Stimulated activated CD4-positive, alpha-beta T cell treated with anti-CD3 and anti-CD28 coated beads, Interleukin-4, amount 100 ng/mL, for 24 hours (primary cell): ENCODE data around the gene BIN2.
"Not testable (repeated sequence)": the region's sequence is repeated elsewhere in the genome, so short reads cannot be mapped to it uniquely, and the experiment has no call there.

Source experiments
- DNase-seq: peaks from one replicate; pipeline ENCODE4 v3.0.0-alpha.2; 2020

Gene BIN2

DNA sequence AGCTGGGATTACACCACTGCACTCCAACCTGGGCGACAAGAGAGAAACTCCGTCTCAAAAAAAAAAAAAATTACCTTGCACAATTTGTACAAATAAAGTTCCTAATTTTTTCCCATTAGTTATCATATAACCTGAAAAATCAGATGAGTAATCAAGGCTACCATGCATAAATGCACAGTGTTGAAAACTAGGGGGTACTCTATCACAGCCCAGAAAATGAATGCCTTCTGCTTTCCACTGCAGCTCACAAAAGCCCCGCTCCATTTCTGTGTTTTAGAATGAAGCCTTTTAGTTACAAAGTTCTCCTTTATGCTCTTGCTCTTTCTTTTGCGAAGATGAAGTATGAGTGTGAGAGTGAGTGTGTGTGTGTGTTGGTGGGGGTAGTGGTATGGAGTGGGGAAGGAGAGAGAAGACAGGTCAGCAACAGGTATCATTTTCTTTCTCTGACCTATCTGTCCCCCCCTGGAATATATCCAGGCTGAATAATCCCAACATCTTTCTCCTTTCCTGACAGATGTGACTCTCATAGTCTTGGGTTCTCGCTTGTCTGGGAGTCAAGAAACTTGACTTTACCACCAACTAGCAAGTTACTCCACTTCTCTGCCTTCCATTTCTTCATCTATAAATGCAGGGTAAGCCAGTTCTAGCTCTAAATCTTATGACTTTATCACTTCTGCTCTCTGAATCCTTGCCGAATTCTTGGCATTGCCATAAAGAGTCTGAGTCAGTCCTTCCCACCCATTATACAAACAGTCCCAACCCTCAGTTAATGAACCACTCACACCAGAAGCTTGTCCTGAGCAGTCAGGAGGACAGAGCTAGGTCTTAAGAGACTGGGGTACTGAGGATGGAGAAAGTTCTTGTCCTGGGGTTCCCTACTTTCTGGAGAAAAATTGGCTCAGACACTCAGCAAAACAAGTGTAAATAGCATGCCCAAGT is 16.1 kb downstream of the BIN2 start:
- DNase-seq, result no peak

DNA sequence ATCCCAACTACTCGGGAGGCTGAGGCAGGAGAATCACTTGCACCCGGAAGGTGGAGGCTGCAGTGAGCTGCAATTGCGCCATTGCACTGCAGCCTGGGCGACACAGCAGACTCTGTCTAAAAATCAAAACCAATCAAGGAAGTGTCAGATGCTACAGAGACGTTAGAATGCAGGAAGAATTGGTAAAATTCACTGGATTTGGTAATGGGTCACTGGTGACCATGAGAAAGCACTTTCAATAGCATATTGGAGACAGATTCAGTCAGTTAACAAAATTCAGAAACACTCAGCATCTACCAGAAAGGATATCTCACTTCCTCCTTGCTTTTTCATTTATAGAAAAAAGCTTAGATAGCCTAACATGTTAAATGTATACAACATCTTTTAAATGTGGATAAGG is 17.5 kb downstream of the BIN2 start:
- DNase-seq, result no peak

- DNase-seq, result not testable (repeated sequence)
Measured at GRCh38 chr12:51300768-51301167, 23.2 kb downstream of the BIN2 start.

DNA sequence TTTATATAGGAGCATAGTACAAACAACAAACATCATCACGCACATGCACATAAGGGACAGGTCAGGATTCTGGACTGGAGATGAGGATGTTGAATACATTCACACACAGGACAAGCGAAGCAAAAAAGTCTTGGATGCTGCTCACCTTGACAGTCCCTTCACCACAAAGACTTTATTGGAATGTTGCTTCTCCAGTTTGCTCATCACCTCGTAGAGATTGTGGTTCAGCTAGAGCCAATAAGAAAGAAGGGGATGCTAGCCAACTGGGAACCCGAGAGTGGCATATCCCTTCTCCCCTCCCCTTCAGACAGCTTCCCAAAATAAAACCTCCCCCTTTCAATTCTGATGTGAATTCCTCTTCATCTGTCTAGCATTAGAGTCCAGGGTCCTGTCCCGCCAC is 28.3 kb downstream of the BIN2 start:
- no peak for DNase-seq

DNA sequence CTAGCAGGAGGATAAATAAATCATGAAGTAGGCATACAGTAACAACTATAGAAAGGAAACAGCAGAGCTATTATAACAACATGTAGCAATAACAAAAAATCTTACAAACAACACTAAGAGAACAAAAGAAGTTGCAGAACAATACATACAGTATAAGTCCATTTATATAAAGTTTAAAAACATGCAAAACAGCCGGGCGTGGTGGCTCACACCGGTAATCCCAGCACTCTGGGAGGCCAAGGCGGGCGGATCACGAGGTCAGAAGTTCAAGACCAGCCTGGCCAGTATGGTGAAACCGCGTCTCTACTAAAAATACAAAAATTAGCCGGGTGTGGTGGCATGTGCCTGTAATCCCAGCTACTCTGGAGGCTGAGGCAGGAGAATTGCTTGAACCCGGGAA is 29.9 kb downstream of the BIN2 start:
- DNase-seq, result not testable (repeated sequence)

- no peak for DNase-seq
Measured at GRCh38 chr12:51293696-51294095, 30.3 kb downstream of the BIN2 start.

DNA sequence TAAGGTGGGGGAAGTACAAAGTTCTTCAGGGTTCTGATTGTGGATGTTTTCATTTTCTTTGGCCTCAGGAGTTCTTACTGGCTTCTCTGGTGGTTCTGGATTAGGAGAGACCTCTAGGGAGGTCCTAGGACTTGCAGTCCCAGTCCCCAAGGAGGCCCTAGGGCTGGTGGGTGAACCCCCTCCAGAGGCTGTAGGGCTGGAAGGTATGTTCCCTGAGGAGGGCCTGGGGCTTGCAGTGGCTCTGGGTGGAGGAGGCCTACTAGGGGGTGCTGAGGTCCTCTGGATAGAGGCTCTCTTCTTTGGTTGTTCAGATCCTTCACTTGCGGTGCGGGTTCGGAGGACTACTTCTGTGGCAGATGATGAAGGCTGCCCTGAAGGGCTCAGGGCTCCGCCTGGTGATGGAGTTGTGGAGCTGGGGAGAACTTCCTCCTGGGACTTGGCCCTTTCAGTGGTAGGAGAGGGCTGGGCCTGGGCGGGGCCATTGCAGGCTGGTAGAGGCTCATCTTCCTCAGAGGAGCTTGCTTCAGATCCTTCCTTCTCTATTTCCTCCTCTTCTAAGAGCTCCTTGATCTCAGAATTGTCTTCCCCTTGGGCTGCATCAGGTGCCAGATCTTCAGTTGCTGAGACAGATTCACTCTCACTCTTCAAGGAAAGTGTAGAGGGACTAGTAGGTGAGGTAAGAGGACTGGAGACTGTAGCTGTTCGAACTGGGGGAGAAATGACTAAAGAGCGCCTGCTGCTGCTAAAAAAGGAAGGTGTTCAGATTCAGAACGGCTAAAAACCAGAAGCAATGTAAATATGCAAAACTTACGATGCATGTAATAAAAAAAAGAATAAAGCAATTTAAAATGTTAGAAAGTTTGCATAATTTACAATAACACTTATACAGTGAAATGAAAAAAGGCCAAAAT is 32.1 kb downstream of the BIN2 start:
- not testable (repeated sequence) for DNase-seq

GRCh38 chr12:51285843-51286242 is 38.1 kb downstream of the BIN2 start:
- no peak for DNase-seq

- DNase-seq, result no peak
Measured at GRCh38 chr12:51281202-51281924, 42.6 kb downstream of the BIN2 start.

GRCh38 chr12:51275088-51275487 is 48.9 kb downstream of the BIN2 start:
- no peak for DNase-seq

DNA sequence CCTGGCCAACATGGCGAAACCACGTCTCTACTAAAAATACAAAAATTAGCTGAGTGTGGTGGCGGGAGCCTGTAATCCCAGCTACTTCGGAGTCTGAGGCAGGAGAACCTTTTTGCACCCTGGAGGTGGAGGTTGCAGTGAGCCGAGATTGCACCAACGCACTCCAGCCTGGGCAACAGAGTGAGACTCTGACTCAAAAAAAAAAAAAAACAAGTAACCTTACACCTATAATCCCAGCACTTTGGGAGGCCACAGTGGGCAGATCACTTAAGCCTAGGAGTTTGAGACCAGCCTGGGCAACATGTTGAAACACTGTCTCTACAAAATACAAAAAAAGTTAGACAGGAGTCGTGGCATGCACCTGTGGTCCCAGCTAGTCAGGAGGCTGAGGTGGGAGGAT is 51.2 kb downstream of the BIN2 start:
- DNase-seq, result not testable (repeated sequence)

- DNase-seq, result no peak
Measured at GRCh38 chr12:51270951-51271518, 52.9 kb downstream of the BIN2 start.

DNA sequence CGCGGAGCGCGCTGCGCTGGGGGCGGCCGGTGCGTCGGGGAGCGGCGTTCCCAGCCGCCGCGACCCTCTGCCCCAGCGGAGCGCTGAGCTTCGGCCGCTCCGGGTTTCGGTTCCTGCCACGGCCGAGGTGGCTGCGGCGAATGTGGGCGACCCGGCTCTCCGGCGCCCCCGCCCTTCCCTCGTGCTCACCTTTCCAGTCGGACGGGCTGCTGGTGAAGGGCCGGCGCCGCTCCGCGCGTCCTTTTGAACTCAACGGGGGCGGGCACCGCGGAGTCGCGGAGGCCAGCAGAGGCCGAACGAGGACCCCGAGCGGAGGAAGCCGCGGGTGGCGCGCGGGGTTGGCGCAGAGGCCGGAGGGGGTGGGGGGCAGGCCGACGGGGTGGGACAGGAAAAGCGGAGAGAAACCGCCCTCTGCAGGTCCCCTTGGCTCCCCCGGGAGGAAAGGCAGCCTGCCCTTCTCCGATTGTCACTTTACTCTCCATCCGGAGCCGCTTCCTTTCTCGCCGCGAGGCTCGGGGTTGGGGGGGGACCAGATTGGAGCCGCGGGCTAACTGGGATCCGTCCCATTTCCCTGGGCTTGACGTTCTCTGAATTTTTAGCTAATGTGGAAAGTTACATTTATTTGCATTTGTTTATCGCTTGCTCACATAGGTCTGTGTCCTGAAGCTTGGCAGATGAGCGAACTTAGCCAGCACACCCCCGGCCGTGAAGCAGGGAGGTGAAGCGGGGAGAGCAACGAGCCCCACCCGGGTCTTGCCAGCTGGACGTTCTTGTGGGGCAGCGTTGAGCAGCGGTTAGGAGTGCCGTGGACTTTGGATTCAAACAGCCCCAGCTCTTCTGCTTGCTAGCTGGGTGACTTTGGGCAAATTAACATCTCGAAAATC is 53.7 kb downstream of the BIN2 start, which contains the start of gene SMAGP:
SMAGP (minus strand) TSS at position 349 of the 884 bp plus-strand sequence. CDS start 1,137 bp downstream, outside the sequence.
- DNase-seq, result peak; percentile 32

DNA sequence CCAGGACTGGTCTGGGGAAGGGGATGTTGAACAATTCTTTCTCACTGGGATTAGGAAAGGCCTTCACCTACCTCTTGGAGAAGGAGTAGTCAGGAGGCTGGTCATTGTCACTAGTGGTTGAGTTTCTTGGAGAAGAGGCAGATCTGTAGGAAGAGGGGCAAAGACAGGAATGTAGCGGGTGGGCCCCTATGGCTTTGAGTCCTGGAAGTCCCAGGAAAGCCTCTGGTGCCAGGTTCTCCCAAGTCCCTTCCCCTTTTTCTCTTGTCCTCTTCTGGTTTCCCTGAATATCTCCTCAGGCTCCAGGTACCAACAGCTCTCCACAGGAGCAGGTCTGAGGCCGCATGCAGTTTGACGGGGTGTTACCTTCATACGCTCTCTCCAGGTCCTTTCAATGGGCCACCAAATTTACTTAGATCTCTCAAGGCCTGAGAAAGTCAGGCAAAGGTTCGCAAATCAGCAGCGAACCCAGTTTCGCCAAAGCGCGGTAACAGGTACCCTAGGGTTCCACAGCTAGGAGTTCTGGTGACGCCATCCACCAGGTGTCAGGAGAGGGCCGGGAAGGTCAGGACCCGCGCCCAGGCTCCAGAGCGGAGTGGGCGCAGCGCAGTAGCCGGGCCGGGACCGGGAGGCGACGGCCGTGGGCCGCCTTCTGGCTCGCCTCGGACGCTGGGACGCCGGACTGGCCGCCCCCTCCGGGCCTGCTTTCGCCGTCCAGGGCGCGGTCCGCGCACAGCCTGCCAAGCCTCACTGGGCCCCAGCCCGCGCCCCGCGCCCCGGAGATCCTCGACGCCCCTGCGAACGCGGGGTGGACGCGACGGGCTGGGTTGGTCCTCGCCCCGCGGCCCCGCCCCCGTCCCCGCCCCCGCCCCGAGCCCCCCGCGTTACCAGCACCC is 54.6 kb downstream of the BIN2 start:
- peak; percentile 59 for DNase-seq

GRCh38 chr12:51265024-51265423 is 59.0 kb downstream of the BIN2 start:
- DNase-seq, result no peak

DNA sequence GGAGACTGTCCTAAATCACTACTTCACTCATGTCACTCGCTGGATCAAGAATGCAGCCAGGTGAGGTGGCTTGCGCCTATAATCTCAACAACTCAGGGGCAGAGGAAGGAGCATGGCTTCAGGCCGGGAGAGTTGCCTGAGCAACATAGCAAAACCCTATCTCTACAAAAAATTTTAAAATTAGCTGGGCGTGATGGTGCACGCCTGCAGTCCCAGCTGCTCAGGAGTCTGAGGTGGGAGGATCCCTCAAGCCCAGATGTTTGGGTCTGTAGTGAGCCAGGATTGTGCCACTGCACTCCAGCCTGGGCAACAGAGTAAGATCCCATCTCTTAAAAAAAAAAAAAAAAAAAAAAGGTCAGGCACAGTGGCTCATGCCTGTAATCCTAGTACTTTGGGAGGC is 59.7 kb downstream of the BIN2 start:
- no peak for DNase-seq

- DNase-seq, result no peak
Measured at GRCh38 chr12:51263341-51263740, 60.6 kb downstream of the BIN2 start.

DNA sequence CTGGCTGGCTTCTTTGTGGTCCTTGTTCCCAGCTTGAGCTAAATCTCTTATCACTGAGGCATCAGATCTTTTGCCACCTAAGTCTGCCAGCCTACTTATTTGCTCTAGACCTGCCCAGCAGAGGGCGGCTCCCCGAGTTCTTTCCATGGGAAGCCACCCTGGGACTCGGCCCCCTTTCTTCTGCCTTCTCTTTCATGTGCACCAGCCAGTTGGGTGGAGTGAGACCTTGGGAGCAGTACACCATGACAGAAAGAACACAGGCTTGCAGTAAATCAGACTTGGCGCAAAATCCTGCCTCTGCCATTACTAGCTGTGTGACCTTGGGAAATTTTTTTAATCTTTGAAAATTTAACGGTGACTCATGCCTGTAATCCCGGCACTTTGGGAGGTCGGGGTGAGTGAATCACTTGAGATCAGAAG is 61.2 kb downstream of the BIN2 start:
- no peak for DNase-seq

DNA sequence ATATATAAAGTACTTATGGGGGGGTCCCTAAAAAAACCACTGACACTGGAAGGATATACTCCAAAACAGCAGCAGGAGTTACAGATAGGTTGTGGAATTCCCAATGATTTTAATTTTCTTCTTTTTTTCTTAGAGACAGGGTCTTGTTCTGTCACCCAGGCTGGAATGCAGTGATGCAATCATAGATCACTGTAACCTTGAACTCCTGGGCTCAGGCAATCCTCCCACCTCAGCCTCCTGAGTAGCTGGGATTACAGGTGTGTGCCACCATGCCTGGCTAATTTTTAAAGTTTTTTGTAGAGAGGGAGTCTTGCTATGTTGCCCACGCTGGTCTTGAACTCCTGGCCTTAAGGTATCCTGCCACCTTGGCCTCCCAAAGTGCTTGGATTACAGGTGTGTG is 64.4 kb downstream of the BIN2 start:
- not testable (repeated sequence) for DNase-seq

DNA sequence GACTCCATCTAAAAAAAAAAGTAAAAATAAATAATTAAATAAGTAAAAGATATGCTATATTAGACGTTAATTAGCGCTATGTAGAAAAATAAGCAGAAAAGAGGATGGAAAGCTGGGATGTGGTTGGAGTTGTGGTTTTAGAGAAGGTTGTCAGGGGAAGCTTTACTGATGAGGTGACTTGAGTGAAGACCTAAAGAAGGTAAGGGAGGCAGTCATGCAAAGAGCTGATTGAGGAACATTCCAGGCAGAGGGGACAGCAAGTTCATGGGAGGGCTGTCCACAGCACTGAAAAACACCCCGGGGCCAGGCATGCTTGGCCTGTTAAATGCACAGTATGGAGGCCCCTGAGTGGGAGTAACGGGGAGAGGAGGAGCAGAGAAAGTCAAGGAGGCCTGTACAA is 69.4 kb downstream of the BIN2 start:
- DNase-seq, result no peak
